HG03025 (cell line): Measurements from ENCODE around the gene OGFOD2.
"Not testable (repeated sequence)": the region's sequence is repeated elsewhere in the genome, so short reads cannot be mapped to it uniquely, and the experiment has no call there.

Experiments
- ATAC-seq: cut with Tn5 transposase; IDR thresholded peaks from one replicate; pipeline ENCODE4 v1.9.1; 2021; ENCODE audit warnings: mild to moderate bottlenecking, moderate library complexity; ENCODE audit not compliant: unreplicated experiment, low FRiP score

The OGFOD2 gene

DNA sequence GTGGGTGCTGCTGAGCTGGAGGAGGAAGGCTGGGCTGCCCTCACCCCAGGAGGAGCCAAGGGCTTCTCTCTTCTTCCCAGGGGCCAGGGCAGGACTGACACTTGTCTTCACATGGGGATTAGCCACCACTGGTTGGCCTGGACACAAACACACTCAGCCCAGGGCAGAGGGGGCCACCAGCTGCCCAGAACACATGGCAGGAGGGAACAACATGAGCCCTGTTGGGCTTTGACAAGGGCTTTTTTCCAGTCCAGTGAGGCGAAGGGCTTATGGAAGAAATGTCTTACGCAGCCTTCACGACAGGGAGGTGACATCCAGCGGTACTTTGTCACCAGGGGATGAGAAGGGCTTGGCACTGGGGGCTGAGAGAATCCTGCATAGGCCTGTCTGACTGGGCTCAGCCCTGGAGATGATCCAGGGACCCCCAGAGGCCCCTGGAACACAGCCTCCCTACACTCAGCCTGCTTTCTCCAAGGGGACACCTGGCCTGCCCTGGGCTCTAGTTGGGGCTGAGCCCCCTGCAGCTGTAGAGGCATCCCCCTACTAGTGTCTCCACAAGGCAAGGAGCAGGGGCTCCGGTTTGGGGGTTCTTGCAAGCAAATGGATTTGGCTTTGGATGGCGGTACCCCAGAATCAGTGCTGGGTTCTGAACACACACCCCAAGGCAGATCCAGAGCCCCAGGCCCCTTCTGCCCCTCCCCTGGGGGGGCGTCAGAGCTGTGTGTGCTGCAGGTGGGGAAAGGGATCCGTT lies 24.3 kb downstream of the OGFOD2 start:
- no peak for ATAC-seq

DNA sequence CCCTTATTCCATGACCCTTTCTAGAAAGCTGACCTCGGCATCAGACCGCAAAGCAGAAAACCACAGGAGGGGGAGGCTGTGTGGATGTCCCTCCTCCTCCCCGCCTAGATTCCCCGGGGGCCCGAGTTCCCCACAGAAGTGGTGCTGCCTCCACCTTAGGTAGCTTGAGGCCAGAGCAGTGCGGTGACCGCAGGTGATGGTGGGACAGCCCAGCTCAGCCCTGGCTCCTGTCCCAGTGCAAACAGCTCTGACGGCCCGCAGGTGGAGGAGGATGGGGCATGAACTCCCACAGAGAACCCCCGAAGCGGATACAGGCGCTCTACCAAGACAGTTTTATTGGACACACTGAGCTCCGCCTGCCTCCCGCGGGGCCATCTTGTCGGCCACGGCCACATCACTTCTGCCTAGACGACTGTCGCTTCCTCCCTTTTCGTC lies 25.0 kb downstream of the OGFOD2 start:
- no peak for ATAC-seq

GRCh38 chr12:123000578-123000977 lies 25.5 kb downstream of the OGFOD2 start:
- no peak for ATAC-seq

DNA sequence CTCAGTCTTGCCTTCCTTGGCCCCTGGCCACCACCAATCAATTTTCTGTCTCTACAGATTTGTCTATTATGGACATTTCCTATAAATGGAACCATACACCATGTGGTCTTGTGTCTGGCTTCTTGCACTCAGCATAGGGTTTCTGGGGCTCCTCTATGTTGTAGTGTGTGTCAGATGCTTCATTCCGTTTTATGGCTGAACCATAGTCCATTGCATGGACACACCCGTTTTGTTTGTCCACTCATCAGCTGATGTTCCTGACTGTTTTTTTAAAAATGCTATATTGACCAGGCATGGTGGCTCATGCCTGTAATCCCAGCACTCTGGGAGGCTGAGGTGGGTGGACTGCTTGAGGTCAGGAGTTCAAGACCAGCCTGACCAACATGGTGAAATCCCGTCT lies 26.4 kb downstream of the OGFOD2 start:
- no peak for ATAC-seq

GRCh38 chr12:123003257-123003656 lies 28.2 kb downstream of the OGFOD2 start:
- no peak for ATAC-seq

DNA sequence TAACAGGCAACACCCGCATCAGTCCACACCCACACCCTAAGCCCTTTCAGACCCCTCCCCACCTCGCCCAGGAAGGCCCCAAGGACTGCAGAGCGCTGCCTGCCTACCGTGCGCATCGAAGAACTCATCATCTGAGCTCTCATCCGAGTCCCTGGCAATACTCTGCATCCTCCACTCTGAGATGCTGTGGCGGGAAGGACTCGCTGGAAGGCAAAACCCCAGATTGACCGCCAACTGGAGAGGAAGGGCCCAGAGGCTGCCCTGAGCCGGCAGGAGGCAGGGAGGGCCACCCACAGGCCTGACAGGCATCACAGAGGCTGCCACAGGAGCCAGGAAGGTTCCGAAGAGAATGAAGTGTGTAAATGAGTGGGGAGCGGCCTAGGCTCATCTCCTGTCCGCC lies 29.2 kb downstream of the OGFOD2 start:
- no peak for ATAC-seq

DNA sequence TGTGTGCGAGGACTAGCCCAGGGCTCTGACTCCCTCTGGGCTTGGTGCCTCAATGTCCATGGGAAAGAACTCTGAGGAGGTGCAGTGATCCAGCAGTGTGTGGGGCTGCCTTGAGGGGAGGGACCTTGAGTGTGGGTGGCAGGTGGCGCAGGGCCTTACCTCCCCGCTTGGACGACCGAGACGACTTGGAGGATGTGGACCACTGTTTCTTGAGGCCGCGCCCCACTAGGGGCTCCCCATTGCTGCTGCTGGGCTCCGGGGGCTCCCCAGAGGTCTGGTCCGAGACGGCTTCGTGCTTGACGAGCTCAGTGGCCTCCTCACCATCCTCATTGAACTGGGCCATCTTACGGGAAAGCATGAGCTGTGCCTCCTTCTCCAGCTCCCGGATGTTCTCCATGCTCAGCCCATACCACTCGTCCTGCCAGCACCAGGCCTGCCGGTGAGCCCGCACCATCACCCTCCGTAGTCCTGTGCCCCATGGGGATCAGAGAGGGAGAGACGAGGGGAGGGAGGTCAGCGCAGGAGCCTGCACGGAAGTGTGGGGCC lies 30.1 kb downstream of the OGFOD2 start:
- no peak for ATAC-seq

- ATAC-seq, result no peak
Measured at GRCh38 chr12:123006977-123007376, 31.9 kb downstream of the OGFOD2 start.

GRCh38 chr12:123010110-123010509 lies 35.1 kb downstream of the OGFOD2 start:
- no peak for ATAC-seq

GRCh38 chr12:123010681-123011080 lies 35.6 kb downstream of the OGFOD2 start:
- no peak for ATAC-seq

DNA sequence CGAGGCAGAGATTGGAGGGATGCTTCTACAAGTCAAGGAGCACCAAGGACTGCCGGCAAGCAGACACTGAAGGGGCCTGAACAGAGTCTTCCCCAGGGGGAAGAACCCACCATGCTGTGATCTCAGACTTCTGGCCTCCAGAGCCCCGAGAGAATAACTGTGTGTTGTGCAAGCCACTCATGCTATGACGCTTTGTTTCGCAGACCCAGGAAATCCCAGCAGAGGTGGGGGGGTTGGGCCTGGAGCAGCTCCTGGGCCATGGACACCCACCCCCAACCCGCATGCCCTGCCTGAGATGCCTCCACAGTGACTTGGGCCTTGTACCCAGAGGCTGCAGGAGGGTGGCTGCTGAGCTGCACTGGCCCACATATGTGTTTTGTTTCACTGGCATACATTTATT lies 36.7 kb downstream of the OGFOD2 start:
- no peak for ATAC-seq

GRCh38 chr12:123013185-123014095 lies 38.4 kb downstream of the OGFOD2 start:
- no peak for ATAC-seq

DNA sequence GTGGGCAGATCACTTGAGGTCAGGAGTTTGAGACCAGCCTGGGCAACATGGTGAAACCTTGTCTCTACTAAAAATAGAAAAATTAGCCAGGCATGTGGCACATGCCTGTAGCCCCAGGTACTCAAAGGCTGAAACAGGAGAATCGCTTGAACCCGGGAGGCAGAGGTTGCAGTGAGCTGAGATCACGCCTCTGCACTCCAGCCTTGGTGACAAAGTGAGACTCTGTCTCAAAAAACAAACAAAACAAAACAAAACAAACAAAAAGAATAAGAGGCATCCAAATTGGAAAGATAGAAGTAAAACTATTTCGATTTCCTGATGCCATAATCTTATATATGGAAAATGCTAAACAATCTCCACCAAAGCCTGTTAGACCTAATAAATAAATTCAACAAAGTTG lies 39.4 kb downstream of the OGFOD2 start:
- ATAC-seq, result not testable (repeated sequence)

DNA sequence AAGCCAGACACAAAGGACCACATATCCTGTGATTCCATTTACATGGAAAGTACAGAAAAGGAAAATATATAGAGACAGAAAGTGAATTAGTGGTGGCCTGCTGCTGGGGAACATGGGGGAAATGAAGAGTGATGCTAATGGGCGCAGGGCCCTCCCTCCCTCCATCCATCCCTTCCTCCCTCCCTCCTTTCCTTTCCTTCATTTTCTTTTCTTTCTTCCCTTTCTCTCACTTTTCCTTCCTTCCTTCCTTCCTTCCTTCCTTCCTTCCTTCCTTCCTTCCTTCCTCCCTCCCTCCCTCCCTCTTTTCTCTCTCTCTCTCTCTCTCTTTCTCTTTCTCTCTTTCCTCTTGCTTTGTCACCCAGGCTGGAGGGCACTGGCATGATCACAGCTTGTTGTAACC lies 42.7 kb downstream of the OGFOD2 start:
- no peak for ATAC-seq

- ATAC-seq, result no peak
Measured at GRCh38 chr12:123019841-123020138, 44.7 kb downstream of the OGFOD2 start.

GRCh38 chr12:123021688-123022604 lies 46.9 kb downstream of the OGFOD2 start:
- no peak for ATAC-seq

DNA sequence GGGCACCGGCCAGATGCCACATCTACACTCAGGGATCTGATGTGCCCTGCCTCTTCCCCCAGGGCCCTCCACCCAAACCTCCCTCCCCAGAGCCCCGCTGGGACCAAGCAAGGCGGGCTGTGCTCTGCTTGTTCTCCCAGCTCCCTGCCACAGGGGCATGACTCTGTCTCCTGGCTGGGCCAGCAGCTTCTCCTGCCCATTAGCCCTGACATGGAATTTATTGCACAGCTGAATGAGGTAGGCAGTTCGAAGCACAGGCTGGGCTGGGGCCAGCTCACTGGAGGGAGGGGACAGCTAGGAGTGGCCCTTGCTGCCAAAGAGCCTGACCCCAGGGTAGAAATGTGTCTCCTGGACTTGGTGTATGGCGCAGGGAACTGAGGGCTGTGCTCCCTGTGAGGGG lies 47.8 kb downstream of the OGFOD2 start:
- ATAC-seq, result no peak

- ATAC-seq, result no peak
Measured at GRCh38 chr12:123024819-123025391, 49.9 kb downstream of the OGFOD2 start.

GRCh38 chr12:123026094-123026853 lies 51.2 kb downstream of the OGFOD2 start:
- ATAC-seq, result no peak
